Hepatocyte (in vitro differentiated cells): ENCODE results near the gene FBXO8.
A peak's percentile ranks its signal among the peaks of the same experiment; 100 is the strongest.

Source experiments
- EZH2 ChIP-seq: fragments of 200-600 bp; sonication (generic); IDR thresholded peaks from 2 replicates; pipeline ENCODE4 v1.6.1; 2016; ENCODE audit warnings: antibody characterized with exemption, mild to moderate bottlenecking, borderline replicate concordance
- EZH2phosphoT487 ChIP-seq: fragments of 200-600 bp; sonication (generic); IDR thresholded peaks from one replicate; pipeline ENCODE4 v1.6.1; 2018; ENCODE audit warnings: antibody characterized with exemption, mild to moderate bottlenecking, low read depth, moderate library complexity; ENCODE audit not compliant: unreplicated experiment, severe bottlenecking
- TF ChIP-seq, protein P1 (sequence below): fragments of 200-600 bp; sonication (generic); IDR thresholded peaks from 2 replicates; pipeline ENCODE4 v1.5.1; 2016; ENCODE audit warnings: antibody characterized with exemption, mild to moderate bottlenecking; ENCODE audit not compliant: poor library complexity

DNA sequence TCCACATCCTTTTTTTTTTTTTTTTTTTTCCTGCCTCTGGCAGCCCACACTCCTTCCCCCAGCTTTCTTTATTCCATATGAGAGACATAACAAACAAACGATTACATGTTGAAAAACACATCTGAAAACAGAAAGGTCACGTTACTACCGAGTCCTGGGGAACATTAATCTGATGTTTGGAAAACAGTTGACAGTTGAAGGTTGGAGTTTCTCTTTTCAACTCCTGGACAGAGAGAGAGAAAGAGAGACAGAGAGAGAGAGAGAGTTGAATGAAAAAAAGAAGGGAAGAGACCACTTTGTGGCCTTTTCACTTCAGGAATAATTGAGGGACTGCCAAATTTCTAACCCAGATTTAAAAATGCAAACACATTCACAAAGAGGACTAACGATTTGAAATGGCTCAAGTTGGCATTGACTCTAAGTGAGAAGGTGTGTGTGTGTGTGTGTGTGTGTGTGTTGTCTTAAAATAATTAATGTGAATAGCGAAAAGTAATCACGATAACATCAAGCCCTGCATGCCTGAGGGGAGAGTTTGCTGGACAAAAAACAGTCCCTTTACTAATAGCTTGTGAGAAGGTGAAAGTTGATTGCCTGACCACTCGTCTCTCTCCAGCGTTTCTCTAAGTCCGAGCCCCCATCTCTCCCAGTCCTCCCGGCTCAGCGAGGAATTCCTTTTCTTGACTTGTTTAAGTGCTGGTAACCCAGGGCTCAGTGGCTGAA lies 67.3 kb downstream of the FBXO8 start:
- TF ChIP-seq, protein P1, sequence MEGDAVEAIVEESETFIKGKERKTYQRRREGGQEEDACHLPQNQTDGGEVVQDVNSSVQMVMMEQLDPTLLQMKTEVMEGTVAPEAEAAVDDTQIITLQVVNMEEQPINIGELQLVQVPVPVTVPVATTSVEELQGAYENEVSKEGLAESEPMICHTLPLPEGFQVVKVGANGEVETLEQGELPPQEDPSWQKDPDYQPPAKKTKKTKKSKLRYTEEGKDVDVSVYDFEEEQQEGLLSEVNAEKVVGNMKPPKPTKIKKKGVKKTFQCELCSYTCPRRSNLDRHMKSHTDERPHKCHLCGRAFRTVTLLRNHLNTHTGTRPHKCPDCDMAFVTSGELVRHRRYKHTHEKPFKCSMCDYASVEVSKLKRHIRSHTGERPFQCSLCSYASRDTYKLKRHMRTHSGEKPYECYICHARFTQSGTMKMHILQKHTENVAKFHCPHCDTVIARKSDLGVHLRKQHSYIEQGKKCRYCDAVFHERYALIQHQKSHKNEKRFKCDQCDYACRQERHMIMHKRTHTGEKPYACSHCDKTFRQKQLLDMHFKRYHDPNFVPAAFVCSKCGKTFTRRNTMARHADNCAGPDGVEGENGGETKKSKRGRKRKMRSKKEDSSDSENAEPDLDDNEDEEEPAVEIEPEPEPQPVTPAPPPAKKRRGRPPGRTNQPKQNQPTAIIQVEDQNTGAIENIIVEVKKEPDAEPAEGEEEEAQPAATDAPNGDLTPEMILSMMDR, result no peak
- TF ChIP-seq EZH2phosphoT487, result peak; percentile 41
- no peak for TF ChIP-seq EZH2
